Measurements from ENCODE around the gene OR52R1. TPM values are rescaled to one million over a fixed set of nuclear protein-coding genes. Genes with fewer than 3 reads are reported as not detected.

The OR52R1 gene
- total and polyA plus RNA-seq, 11 donors, result not detected

- 85 to 90% (median 87%) methylated on average over 6 of the region's 6 CpGs for WGBS, 4 donors
- no peak overlapping the region for H3K27ac ChIP-seq
- H3K36me3 ChIP-seq, result no peaks in the 10 kb centered on the region
Observed at GRCh38 chr11:4798427-4799183, 5.6 kb downstream of the OR52R1 start.

GRCh38 chr11:4797206-4797605, 7.0 kb downstream of the OR52R1 start:
- Histone ChIP-seq H3K9me3 (no peaks in the 10 kb centered on the region), H3K36me3 (no peaks in the 10 kb centered on the region), H3K27ac (no peak overlapping the region), H3K4me3 (no peak overlapping the region), H3K27me3 (no peaks in the 10 kb centered on the region), H3K4me1 (no peaks in the 10 kb centered on the region)
- ATAC-seq, result no peak
- intact Hi-C loops (cut with DNase I), result no loop called here
- TF ChIP-seq, protein P1, sequence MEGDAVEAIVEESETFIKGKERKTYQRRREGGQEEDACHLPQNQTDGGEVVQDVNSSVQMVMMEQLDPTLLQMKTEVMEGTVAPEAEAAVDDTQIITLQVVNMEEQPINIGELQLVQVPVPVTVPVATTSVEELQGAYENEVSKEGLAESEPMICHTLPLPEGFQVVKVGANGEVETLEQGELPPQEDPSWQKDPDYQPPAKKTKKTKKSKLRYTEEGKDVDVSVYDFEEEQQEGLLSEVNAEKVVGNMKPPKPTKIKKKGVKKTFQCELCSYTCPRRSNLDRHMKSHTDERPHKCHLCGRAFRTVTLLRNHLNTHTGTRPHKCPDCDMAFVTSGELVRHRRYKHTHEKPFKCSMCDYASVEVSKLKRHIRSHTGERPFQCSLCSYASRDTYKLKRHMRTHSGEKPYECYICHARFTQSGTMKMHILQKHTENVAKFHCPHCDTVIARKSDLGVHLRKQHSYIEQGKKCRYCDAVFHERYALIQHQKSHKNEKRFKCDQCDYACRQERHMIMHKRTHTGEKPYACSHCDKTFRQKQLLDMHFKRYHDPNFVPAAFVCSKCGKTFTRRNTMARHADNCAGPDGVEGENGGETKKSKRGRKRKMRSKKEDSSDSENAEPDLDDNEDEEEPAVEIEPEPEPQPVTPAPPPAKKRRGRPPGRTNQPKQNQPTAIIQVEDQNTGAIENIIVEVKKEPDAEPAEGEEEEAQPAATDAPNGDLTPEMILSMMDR (IDR thresholded peaks at IDR 0.05), result no peak
- no peak for TF ChIP-seq POLR2A (IDR thresholded peaks at IDR 0.05)
- no peak for DNase-seq
- 22 to 27% (median 26%) methylated on average over 2 of the region's 2 CpGs for WGBS, 4 donors

More at GRCh38 chr11:4798427-4799183, 5.6 kb downstream of the OR52R1 start:
- no peaks in the 10 kb centered on the region for H3K9me3 ChIP-seq
- ATAC-seq (no peak), DNase-seq (no peak)
- no peak overlapping the region for H3K4me3 ChIP-seq
- intact Hi-C loops (cut with DNase I), result no loop called here
- TF ChIP-seq, protein P1 (IDR thresholded peaks at IDR 0.05), result no peak
- TF ChIP-seq POLR2A (IDR thresholded peaks at IDR 0.05), result no peak
- no peaks in the 10 kb centered on the region for H3K27me3 ChIP-seq
- H3K4me1 ChIP-seq, result no peaks in the 10 kb centered on the region

GRCh38 chr11:4782454-4782853, 21.7 kb downstream of the OR52R1 start:
- ATAC-seq (no peak), DNase-seq (no peak)
- TF ChIP-seq POLR2A (IDR thresholded peaks at IDR 0.05), result no peak
- TF ChIP-seq, protein P1 (IDR thresholded peaks at IDR 0.05), result no peak
- 42 to 62% (median 56%) methylated on average over 1 of the region's 1 CpG for WGBS, 4 donors
- H3K36me3 ChIP-seq, result no peaks in the 10 kb centered on the region
- no peaks in the 10 kb centered on the region for H3K27me3 ChIP-seq
- no peaks in the 10 kb centered on the region for H3K9me3 ChIP-seq
- no peak overlapping the region for H3K27ac ChIP-seq
- no peak overlapping the region for H3K4me3 ChIP-seq
- H3K4me1 ChIP-seq, result no peaks in the 10 kb centered on the region
- intact Hi-C loops (cut with DNase I), result no loop called here

DNA sequence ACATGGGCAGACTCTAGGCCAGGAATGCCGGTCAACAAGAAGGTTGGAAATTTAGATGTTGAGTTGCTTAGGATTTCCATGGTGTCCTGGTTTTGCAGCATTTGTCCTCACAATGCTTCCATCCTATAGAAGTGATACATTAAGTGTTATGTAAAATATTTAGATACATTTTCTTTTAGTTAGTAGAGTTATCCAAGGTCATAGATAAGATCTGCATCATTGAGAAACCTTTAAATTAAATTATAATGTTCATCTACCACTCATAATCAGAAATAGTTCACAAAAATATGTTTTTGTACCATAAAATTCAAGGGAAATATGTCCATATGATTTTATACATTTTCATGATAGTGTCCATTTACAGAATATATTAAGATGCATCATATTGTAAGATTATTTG, 34.3 kb downstream of the OR52R1 start, which contains the start of gene OR51F1:
Gene OR51F1 (minus strand): TSS at position 101 of the 400 bp plus-strand sequence. CDS start 0 bp downstream, at position 101.
- Histone ChIP-seq H3K9me3 (peaks cover 0 to 5% (median 0%) of the 10 kb centered on the region in 12 donors), H3K4me3 (no peak within 1 kb of the TSS), H3K27ac (no peak within 1 kb of the TSS), H3K27me3 (no peaks in the 10 kb centered on the region), H3K36me3 (no peaks in the 10 kb centered on the region), H3K4me1 (no peaks in the 10 kb centered on the region)
- ATAC-seq (no peak), DNase-seq (no peak)
- intact Hi-C loops (cut with DNase I), result no loop called here
- WGBS, 4 donors, result 94 to 97% (median 96%) methylated on average over 1 of the region's 1 CpG
- TF ChIP-seq, protein P1 (IDR thresholded peaks at IDR 0.05), result no peak
- TF ChIP-seq POLR2A (IDR thresholded peaks at IDR 0.05), result no peak
